ENCODE results near the gene ABCB1.

Gene ABCB1

GRCh38 chr7:87474533-87475358 is 125.9 kb downstream of the ABCB1 start:
- no peak for TF ChIP-seq MAX (IDR thresholded peaks at IDR 0.05)
- no peak for TF ChIP-seq NFIC (IDR thresholded peaks at IDR 0.05)
- TF ChIP-seq TEAD4 (IDR thresholded peaks at IDR 0.05), result no peak

- TF ChIP-seq ZBTB7A (IDR thresholded peaks at IDR 0.05; ENCODE audit: low read depth) (no peak), REST (IDR thresholded peaks at IDR 0.05; ENCODE audit: low read depth) (no peak), NFIC (IDR thresholded peaks at IDR 0.05) (no peak), RAD21 (IDR thresholded peaks at IDR 0.05; ENCODE audit: low read depth) (no peak), USF1 (IDR thresholded peaks at IDR 0.05) (no peak), CEBPB (IDR thresholded peaks at IDR 0.05) (no peak), FOXM1 (IDR thresholded peaks at IDR 0.05; ENCODE audit: borderline replicate concordance, low read depth) (no peak), MAX (IDR thresholded peaks at IDR 0.05) (no peak)
Observed at GRCh38 chr7:87473986-87474385, 126.7 kb downstream of the ABCB1 start.

GRCh38 chr7:87473192-87473591 is 127.5 kb downstream of the ABCB1 start:
- no peak for TF ChIP-seq REST (IDR thresholded peaks at IDR 0.05; ENCODE audit: low read depth)
- TF ChIP-seq TAF1 (IDR thresholded peaks at IDR 0.05; ENCODE audit: low read depth), result no peak
- no peak for TF ChIP-seq RAD21 (IDR thresholded peaks at IDR 0.05; ENCODE audit: low read depth)
- no peak for TF ChIP-seq CREB1 (IDR thresholded peaks at IDR 0.05; ENCODE audit: low read depth)
- no peak for TF ChIP-seq ZBTB7A (IDR thresholded peaks at IDR 0.05; ENCODE audit: low read depth)
- TF ChIP-seq TCF12 (IDR thresholded peaks at IDR 0.05; ENCODE audit: low read depth), result no peak
- TF ChIP-seq FOXM1 (IDR thresholded peaks at IDR 0.05; ENCODE audit: borderline replicate concordance, low read depth), result no peak
- TF ChIP-seq TEAD4 (IDR thresholded peaks at IDR 0.05), result no peak
- no peak for TF ChIP-seq NFIC (IDR thresholded peaks at IDR 0.05)
- no peak for TF ChIP-seq USF1 (IDR thresholded peaks at IDR 0.05)
- no peak for TF ChIP-seq EGR1 (IDR thresholded peaks at IDR 0.05)
- TF ChIP-seq YY1 (IDR thresholded peaks at IDR 0.05; ENCODE audit: low read depth), result no peak
- no peak for TF ChIP-seq EP300 (IDR thresholded peaks at IDR 0.05; ENCODE audit: borderline replicate concordance)
- TF ChIP-seq CEBPB (IDR thresholded peaks at IDR 0.05), result no peak
- TF ChIP-seq MAX (IDR thresholded peaks at IDR 0.05), result no peak

GRCh38 chr7:87471473-87471872 is 129.2 kb downstream of the ABCB1 start:
- TF ChIP-seq TEAD4 (IDR thresholded peaks at IDR 0.05) (no peak), CREB1 (IDR thresholded peaks at IDR 0.05; ENCODE audit: low read depth) (no peak), TCF12 (IDR thresholded peaks at IDR 0.05; ENCODE audit: low read depth) (no peak), EP300 (IDR thresholded peaks at IDR 0.05; ENCODE audit: borderline replicate concordance) (no peak), YY1 (IDR thresholded peaks at IDR 0.05; ENCODE audit: low read depth) (no peak), NFIC (IDR thresholded peaks at IDR 0.05) (no peak), FOXM1 (IDR thresholded peaks at IDR 0.05; ENCODE audit: borderline replicate concordance, low read depth) (no peak), USF1 (IDR thresholded peaks at IDR 0.05) (no peak), CEBPB (IDR thresholded peaks at IDR 0.05) (no peak), RAD21 (IDR thresholded peaks at IDR 0.05; ENCODE audit: low read depth) (no peak), TAF1 (IDR thresholded peaks at IDR 0.05; ENCODE audit: low read depth) (no peak), ZBTB7A (IDR thresholded peaks at IDR 0.05; ENCODE audit: low read depth) (no peak), REST (IDR thresholded peaks at IDR 0.05; ENCODE audit: low read depth) (no peak), EGR1 (IDR thresholded peaks at IDR 0.05) (no peak), MAX (IDR thresholded peaks at IDR 0.05) (no peak)

All from Ishikawa (cell line).